Stomach (tissue), 9 donors: Measurements from ENCODE around the gene CPED1. TPM values are rescaled to one million over a fixed set of nuclear protein-coding genes. Genes with fewer than 3 reads are reported as not detected.

Experiments
- DNase-seq, 2 donors: peaks; one replicate each; pipeline versions ENCODE4 v3.0.0 to v3.0.0-alpha.2; 2013 to 2019
- H3K27ac ChIP-seq, 5 donors: fragments of 200-600 bp in 4 of 5; sonication (generic) in 4 of 5; one replicate each; pipeline ENCODE4 v1.5.1; 2013 to 2019; ENCODE audit warnings: mild to moderate bottlenecking in 1 of 5, moderate library complexity in 1 of 5
- H3K27me3 ChIP-seq, 3 donors: fragments of 200-600 bp; sonication (generic); one replicate each; pipeline ENCODE4 v1.5.1; 2017 to 2019; ENCODE audit warnings: mixed run types in 1 of 3
- H3K36me3 ChIP-seq, 4 donors: fragments of 200-600 bp; sonication (generic); 1 replicate in 3 of 4; 2 replicates in 1 of 4; pipeline ENCODE4 v1.5.1; 2016 to 2019
- H3K4me1 ChIP-seq, 4 donors: fragments of 200-600 bp; sonication (generic); one replicate each; pipeline ENCODE4 v1.5.1; 2016 to 2019
- H3K4me3 ChIP-seq, 4 donors: fragments of 200-600 bp; sonication (generic) in 3 of 4; one replicate each; pipeline ENCODE4 v1.5.1; 2016 to 2019; ENCODE audit warnings: mild to moderate bottlenecking in 1 of 4
- H3K9me3 ChIP-seq, 4 donors: fragments of 200-600 bp; sonication (generic); one replicate each; pipeline ENCODE4 v1.5.1; 2016 to 2019
- EP300 ChIP-seq: sonication (generic); formaldehyde crosslinking; IDR thresholded peaks from one replicate; pipeline ENCODE4 v1.6.1; 2017; ENCODE audit warnings: antibody characterized with exemption
- POLR2A ChIP-seq, 4 donors: fragments of 450-650 bp; IDR thresholded peaks; one replicate each; pipeline ENCODE4 v1.6.1; 2016; ENCODE audit warnings: antibody characterized with exemption in 4 of 4, control low read depth in 2 of 4, mild to moderate bottlenecking in 1 of 4, moderate library complexity in 1 of 4
- POLR2AphosphoS5 ChIP-seq, 3 donors: sonication (generic); formaldehyde crosslinking; IDR thresholded peaks; one replicate each; pipeline ENCODE4 v1.6.1; 2016; ENCODE audit warnings: antibody characterized with exemption in 3 of 3
- WGBS, 5 donors: extraction: QIAGEN DNeasy Blood & Tissue Kit in 3 of 5; methylation state at CpG; one replicate each; pipeline versions ENCODE4 v1.1.5 to v1.1.7; 2013 to 2018; 5-methylcytosine and 5-hydroxymethylcytosine counted together
- intact Hi-C: fragments of 100-400 bp; cut with DNase I; formaldehyde crosslinking; loops from one replicate; pipeline ENCODE4 v1.15.1; 2023; ENCODE audit warnings: low total_unique reads
- polyA plus RNA-seq, 3 donors: library from polyadenylated mRNA; stranded (reverse); fragments of 200-250 nt; gene quantifications; one replicate each; pipeline ENCODE4 v1.2.3, GENCODE V29; 2013
- total RNA-seq, 5 donors: library from RNA; depleted of rRNA; stranded (reverse); fragments of >200 nt; gene quantifications; one replicate each; pipeline versions ENCODE4 v1.1.0 to v1.2.3, GENCODE V29; 2014 to 2016
- TF ChIP-seq, protein P1 (sequence below), 7 experiments: fragments of 450-650 bp in 4 of 7; fragments of 200-600 bp in 3 of 7; sonication (generic) in 3 of 7; IDR thresholded peaks; one replicate each; pipeline ENCODE4 v1.5.1; 2016 to 2019; ENCODE audit warnings: antibody characterized with exemption in 7 of 7, control low read depth in 2 of 7, mild to moderate bottlenecking in 1 of 7
- donor health status: healthy with polysubstance abuse.
- donor health status: Bipolar disorder and iron deficiency.
- donor health status: healthy.

Gene CPED1
- total and polyA plus RNA-seq, 8 donors = 3.0 to 58.7 (median 15.9) TPM

DNA sequence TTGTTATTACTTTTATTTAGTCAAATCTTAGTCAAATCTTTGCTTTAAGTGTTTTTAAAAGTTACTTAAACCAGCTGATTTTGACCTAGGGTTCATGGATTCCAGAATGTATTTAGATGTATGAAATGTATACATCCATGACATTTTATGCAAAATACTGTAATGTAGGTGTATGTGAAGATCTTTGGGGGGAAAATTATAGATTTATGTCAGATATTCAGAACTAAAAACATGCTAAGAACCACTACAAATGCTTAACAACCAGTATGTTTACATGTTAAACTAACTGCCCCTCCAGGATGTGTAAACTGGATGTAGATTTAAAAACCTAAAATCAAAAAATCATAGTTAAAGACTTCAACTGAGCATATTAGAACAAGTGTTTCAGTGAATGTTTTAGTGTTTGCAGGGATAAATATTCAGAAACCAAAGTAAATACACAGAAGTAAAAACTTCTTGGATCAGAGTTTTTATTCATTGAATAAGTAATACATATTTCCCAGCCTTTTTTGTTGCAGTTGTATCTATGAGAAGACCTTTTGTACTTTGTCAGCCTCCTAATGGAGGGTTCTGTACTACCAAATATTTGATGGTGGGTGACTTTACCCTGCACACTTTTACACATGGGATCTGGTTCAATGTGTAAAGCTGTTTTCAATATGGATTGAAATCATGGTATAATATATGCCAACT is 3.9 kb downstream of the CPED1 start:
- intact Hi-C loops = no loop called here
- no peak for DNase-seq
- Histone ChIP-seq H3K4me3 (peak overlapping the region in 1 of 4 donors; percentile 41), H3K4me1 (peaks cover 0 to 52% (median 28%) of the 10 kb centered on the region in 4 donors), H3K36me3 (no peaks in the 10 kb centered on the region), H3K27ac (peak overlapping the region in 3 of 5 donors; percentile 77 to 90 (median 87)), H3K27me3 (peaks cover 0 to 5% (median 3%) of the 10 kb centered on the region in 3 donors), H3K9me3 (no peaks in the 10 kb centered on the region)
- no peak for TF ChIP-seq EP300
- TF ChIP-seq POLR2A (IDR thresholded peaks at IDR 0.05) = no peak
- TF ChIP-seq, protein P1, sequence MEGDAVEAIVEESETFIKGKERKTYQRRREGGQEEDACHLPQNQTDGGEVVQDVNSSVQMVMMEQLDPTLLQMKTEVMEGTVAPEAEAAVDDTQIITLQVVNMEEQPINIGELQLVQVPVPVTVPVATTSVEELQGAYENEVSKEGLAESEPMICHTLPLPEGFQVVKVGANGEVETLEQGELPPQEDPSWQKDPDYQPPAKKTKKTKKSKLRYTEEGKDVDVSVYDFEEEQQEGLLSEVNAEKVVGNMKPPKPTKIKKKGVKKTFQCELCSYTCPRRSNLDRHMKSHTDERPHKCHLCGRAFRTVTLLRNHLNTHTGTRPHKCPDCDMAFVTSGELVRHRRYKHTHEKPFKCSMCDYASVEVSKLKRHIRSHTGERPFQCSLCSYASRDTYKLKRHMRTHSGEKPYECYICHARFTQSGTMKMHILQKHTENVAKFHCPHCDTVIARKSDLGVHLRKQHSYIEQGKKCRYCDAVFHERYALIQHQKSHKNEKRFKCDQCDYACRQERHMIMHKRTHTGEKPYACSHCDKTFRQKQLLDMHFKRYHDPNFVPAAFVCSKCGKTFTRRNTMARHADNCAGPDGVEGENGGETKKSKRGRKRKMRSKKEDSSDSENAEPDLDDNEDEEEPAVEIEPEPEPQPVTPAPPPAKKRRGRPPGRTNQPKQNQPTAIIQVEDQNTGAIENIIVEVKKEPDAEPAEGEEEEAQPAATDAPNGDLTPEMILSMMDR (IDR thresholded peaks at IDR 0.05) = no peak
- no peak for TF ChIP-seq POLR2AphosphoS5 (IDR thresholded peaks at IDR 0.05)

DNA sequence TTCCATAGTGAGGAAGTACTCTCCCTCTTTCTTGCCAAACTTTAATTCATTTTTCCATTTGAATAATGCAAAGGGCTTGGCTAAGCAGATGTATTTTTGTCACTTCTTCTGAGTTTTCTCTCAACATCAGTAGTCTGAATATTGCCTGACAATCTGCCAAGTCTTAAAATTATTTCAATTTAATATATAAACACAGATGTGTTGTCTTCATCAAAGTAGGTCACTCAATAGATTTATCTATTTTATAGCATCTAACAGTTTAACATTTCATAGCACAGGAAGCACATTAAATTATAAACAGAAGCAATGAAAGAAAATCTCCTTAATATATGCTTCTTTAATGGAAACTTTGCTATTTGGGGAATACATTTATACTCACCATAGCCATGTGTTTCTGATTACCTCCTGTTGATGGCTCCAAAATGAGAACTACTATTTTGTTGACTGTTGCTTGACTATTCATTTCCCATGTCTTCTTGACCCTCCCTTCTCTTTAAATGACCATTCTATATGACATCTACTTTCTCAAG is 4.5 kb downstream of the CPED1 start:
- Histone ChIP-seq H3K27me3 (peaks cover 0 to 5% (median 3%) of the 10 kb centered on the region in 3 donors), H3K27ac (peak overlapping the region in 2 of 5 donors; percentile 2 to 90), H3K4me1 (peaks cover 0 to 52% (median 24%) of the 10 kb centered on the region in 4 donors), H3K36me3 (no peaks in the 10 kb centered on the region), H3K4me3 (peak overlapping the region in 1 of 4 donors; percentile 41), H3K9me3 (no peaks in the 10 kb centered on the region)
- peak in 1 of 2 donors; percentile 40 for DNase-seq
- TF ChIP-seq, protein P1 (IDR thresholded peaks at IDR 0.05) = no peak
- TF ChIP-seq EP300 (no peak), POLR2A (IDR thresholded peaks at IDR 0.05) (no peak), POLR2AphosphoS5 (IDR thresholded peaks at IDR 0.05) (no peak)
- intact Hi-C loops = no loop called here

DNA sequence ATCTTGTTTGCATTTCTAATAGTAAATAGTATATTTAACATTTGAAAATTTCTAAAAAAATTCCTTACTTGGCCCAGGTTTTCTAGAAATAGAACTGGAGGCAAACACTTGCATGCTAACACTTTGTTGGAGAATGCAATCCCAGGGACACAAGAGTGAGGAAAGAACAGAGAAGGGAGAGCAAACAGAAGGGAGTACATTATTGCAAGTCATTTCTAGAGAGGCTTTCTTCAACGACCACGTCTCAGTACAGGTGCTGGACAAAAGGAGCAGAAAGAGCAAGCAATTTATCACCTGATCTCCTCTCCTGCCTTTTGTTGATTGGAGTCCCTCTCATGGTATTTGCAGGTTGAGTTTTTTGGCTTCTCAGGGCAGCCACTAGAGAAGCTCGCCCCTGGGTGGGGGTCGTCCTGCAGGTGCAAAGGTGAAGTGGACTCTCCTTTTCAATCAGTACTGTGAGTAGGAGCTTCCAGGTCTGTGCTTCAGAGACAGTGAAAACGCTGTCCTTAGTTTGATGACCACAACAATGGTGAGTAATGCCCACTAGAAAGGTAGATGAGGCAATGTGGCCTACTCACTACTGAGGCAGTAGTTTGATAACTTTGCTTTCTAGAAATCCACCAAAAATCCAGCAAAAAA is 5.2 kb downstream of the CPED1 start:
- 72 to 82% (median 75%) methylated on average over 5 of the region's 5 CpGs for WGBS, 5 donors
- intact Hi-C loops = no loop called here
- Histone ChIP-seq H3K4me1 (peaks cover 0 to 47% (median 21%) of the 10 kb centered on the region in 4 donors), H3K36me3 (no peaks in the 10 kb centered on the region), H3K27me3 (peaks cover 0 to 5% (median 3%) of the 10 kb centered on the region in 3 donors), H3K9me3 (no peaks in the 10 kb centered on the region), H3K4me3 (no peak overlapping the region), H3K27ac (peak overlapping the region in 3 of 5 donors; percentile 2 to 90 (median 17))
- DNase-seq = no peak
- no peak for TF ChIP-seq POLR2AphosphoS5 (IDR thresholded peaks at IDR 0.05)
- TF ChIP-seq, protein P1 (IDR thresholded peaks at IDR 0.05) = no peak
- TF ChIP-seq POLR2A (IDR thresholded peaks at IDR 0.05) = no peak
- TF ChIP-seq EP300 = no peak

DNA sequence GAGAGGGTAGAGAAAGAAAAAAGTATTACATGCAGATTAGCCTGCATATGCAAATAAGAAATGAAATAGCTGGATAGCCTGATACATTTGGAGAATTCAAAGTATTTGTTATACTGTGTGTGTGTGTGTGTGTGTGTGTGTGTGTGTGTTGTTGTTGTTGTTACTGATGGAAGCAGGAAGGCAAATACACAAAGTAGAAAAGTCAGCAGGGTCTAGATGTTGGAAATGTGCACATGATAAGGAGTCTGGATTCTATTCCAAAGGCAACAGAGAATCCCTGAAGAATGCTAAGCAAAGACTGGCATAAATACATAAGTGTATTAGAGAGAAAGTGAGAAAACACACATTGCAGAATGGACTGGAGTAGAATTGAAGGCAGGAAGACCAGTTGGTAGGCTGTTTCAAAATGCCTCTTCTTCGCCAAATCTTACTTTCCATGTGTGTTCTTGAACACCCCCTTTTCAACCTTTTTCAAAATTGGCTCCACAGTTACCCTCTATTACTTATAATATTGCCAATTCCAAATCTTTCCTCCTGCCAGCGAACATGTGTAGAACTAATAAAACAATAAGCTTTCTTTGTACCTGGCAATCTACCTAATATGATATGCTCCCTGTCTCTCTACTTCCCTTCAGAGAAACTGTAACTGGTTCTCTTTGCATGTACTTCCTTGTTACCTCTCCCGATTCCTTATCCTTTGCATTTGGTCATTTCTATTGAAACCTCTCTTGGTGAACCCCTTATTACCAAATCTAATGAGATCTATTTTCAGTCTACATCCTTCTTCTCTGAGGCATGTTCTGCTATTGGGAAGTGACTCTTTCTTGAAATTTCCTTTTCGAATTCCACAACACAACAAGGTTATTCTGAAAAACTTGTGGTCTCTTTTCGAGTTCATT is 6.2 kb downstream of the CPED1 start:
- Histone ChIP-seq H3K4me3 (no peak overlapping the region), H3K27ac (peak overlapping the region in 2 of 5 donors; percentile 51 to 82), H3K9me3 (no peaks in the 10 kb centered on the region), H3K36me3 (no peaks in the 10 kb centered on the region), H3K27me3 (no peaks in the 10 kb centered on the region), H3K4me1 (peaks cover 0 to 55% (median 21%) of the 10 kb centered on the region in 4 donors)
- intact Hi-C loops = no loop called here
- WGBS, 5 donors = 77 to 79% (median 78%) methylated on average over 5 of the region's 5 CpGs
- TF ChIP-seq POLR2AphosphoS5 (IDR thresholded peaks at IDR 0.05) = no peak
- TF ChIP-seq, protein P1 (IDR thresholded peaks at IDR 0.05) = no peak
- no peak for TF ChIP-seq EP300
- TF ChIP-seq POLR2A (IDR thresholded peaks at IDR 0.05) = no peak
- no peak for DNase-seq
